ENCODE results near the gene IL1RAPL2. TPM values are rescaled to one million over a fixed set of nuclear protein-coding genes. Genes with fewer than 3 reads are reported as not detected.

IL1RAPL2 gene
- total RNA-seq, 1 experiment from 2014 or later: not detected

DNA sequence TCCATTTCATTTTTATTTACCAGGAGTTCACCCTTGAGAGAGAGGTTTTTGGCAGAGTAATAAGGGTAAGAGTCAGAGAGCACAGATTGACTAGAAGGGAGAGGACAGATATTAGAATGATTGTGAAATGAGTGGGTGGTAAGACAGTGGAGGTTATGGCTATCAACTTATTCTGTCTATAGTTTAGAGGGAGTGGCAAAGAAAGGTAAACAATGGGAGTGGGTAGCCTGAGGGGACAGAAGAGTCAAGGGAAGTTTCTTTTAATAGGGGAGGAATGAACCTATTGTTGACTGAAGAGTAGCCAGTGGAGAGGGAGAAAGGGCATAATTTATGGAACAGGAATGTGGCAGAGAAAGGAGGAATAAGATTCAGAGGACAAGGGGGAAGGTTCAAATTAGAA is 1069.8 kb downstream of the IL1RAPL2 start:
- DNase-seq (ENCODE audit: low read depth, low spot score) (no peak), ATAC-seq (no peak)
- POLR2A ChIA-PET: no interaction called here
- Histone ChIP-seq H3K4me3 (ENCODE audit: low read depth in 2 of 2, low read length in 2 of 2) (no peak overlapping the region), H3K27me3 (ENCODE audit: control insufficient read depth, insufficient read depth, low read length) (no peaks in the 10 kb centered on the region), H3K27ac (ENCODE audit: low read length) (no peak overlapping the region), H3K9me3 (ENCODE audit: control insufficient read depth, insufficient read depth, low read depth, low read length) (no peaks in the 10 kb centered on the region), H3K4me1 (ENCODE audit: control insufficient read depth, insufficient read depth, low read length) (no peaks in the 10 kb centered on the region), H3K36me3 (ENCODE audit: control insufficient read depth, insufficient read depth, low read length) (no peaks in the 10 kb centered on the region)
- intact Hi-C loops (cut with micrococcal nuclease; ENCODE audit: unreplicated experiment): no loop called here
- in situ Hi-C loops (cut with HindIII; ENCODE audit: low pct_unique_long_range_greater_than_20kb, low sequenced_read_pairs): no loop called here
- CTCF ChIA-PET: no interaction called here
- TF ChIP-seq TCF7L2 (IDR thresholded peaks at IDR 0.05; ENCODE audit: low read depth, low read length): no peak
- no TSS peak for BruUV-seq (replicated peaks)

DNA sequence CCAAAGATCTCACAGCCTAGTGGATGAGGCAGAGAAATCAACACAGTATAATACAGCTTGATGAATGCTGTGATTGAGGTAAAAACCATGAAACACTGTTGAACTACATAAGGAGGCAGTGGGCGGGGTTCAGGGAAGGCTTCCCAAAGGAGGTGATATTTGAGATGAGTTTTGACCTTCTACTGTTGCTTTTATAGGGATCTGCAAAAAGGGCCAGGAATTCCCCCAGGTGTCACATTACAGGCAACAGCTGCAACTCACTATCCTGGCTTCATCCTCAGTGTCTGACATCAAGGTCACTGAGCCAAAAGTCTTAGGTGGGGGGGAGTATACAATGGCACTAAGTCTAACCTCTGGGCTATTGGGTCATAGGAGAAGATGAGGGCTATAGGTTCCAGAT is 1070.7 kb downstream of the IL1RAPL2 start:
- intact Hi-C loops (cut with micrococcal nuclease; ENCODE audit: unreplicated experiment) (no loop called here), in situ Hi-C loops (cut with HindIII; ENCODE audit: low pct_unique_long_range_greater_than_20kb, low sequenced_read_pairs) (no loop called here)
- POLR2A ChIA-PET: no interaction called here
- no peak overlapping the region for H3K4me3 ChIP-seq (ENCODE audit: low read depth in 2 of 2, low read length in 2 of 2)
- ATAC-seq (no peak), DNase-seq (ENCODE audit: low read depth, low spot score) (no peak)
- no peaks in the 10 kb centered on the region for H3K36me3 ChIP-seq (ENCODE audit: control insufficient read depth, insufficient read depth, low read length)
- H3K27ac ChIP-seq (ENCODE audit: low read length): no peak overlapping the region
- TF ChIP-seq POLR2AphosphoS5 (IDR thresholded peaks at IDR 0.05; ENCODE audit: low read depth, low read length) (no peak), TCF7L2 (IDR thresholded peaks at IDR 0.05; ENCODE audit: low read depth, low read length) (no peak), SIN3A (IDR thresholded peaks at IDR 0.05; ENCODE audit: borderline replicate concordance, insufficient read depth, low read depth, low read length) (no peak), CTCF (IDR thresholded peaks at IDR 0.05) (no peak)
- TF ChIP-seq, protein P1, sequence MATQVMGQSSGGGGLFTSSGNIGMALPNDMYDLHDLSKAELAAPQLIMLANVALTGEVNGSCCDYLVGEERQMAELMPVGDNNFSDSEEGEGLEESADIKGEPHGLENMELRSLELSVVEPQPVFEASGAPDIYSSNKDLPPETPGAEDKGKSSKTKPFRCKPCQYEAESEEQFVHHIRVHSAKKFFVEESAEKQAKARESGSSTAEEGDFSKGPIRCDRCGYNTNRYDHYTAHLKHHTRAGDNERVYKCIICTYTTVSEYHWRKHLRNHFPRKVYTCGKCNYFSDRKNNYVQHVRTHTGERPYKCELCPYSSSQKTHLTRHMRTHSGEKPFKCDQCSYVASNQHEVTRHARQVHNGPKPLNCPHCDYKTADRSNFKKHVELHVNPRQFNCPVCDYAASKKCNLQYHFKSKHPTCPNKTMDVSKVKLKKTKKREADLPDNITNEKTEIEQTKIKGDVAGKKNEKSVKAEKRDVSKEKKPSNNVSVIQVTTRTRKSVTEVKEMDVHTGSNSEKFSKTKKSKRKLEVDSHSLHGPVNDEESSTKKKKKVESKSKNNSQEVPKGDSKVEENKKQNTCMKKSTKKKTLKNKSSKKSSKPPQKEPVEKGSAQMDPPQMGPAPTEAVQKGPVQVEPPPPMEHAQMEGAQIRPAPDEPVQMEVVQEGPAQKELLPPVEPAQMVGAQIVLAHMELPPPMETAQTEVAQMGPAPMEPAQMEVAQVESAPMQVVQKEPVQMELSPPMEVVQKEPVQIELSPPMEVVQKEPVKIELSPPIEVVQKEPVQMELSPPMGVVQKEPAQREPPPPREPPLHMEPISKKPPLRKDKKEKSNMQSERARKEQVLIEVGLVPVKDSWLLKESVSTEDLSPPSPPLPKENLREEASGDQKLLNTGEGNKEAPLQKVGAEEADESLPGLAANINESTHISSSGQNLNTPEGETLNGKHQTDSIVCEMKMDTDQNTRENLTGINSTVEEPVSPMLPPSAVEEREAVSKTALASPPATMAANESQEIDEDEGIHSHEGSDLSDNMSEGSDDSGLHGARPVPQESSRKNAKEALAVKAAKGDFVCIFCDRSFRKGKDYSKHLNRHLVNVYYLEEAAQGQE (IDR thresholded peaks at IDR 0.05; ENCODE audit: insufficient read depth in 1 of 2, low read depth in 2 of 2, low read length in 1 of 2): no peak
- no peaks in the 10 kb centered on the region for H3K9me3 ChIP-seq (ENCODE audit: control insufficient read depth, insufficient read depth, low read depth, low read length)
- H3K27me3 ChIP-seq (ENCODE audit: control insufficient read depth, insufficient read depth, low read length): no peaks in the 10 kb centered on the region
- H3K4me1 ChIP-seq (ENCODE audit: control insufficient read depth, insufficient read depth, low read length): no peaks in the 10 kb centered on the region
- CTCF ChIA-PET: no interaction called here
- BruUV-seq (replicated peaks): no TSS peak

DNA sequence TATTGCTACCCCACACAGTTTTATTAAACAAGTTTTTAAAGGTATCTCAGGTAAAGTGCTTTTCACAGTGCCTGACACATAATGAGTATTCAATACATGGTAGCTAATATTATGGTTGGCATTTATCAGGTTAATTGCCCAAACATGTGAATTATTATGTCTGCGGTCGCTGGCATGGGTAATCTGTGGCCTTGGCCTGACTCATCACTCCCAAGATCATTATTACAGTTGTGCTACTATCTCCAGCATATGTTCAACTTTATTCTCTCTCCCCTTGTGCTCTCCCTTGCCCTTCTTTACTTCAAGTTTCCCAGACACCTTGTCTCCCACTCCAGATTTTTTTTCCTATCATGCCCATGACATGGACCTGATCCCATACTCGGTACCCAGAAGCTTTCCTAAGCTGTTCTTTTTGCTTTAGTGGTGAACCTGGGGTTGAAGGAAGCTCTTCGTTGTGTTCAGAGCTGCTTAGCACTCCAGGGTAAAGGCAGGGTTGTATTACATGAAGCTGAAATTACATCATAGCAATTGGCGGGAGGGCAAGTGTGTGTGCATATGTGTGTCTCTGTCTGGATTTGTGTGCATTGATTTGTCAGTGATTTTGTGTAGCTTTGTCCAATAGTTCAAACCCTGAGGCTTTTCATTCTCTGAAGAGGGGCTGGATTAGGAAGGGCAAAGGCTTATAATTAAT is 1079.8 kb downstream of the IL1RAPL2 start:
- intact Hi-C loops (cut with micrococcal nuclease; ENCODE audit: unreplicated experiment) (no loop called here), in situ Hi-C loops (cut with HindIII; ENCODE audit: low pct_unique_long_range_greater_than_20kb, low sequenced_read_pairs) (no loop called here)
- Histone ChIP-seq H3K4me1 (ENCODE audit: control insufficient read depth, insufficient read depth, low read length) (no peaks in the 10 kb centered on the region), H3K27ac (ENCODE audit: low read length) (no peak overlapping the region), H3K27me3 (ENCODE audit: control insufficient read depth, insufficient read depth, low read length) (no peaks in the 10 kb centered on the region), H3K4me3 (ENCODE audit: low read depth in 2 of 2, low read length in 2 of 2) (no peak overlapping the region), H3K9me3 (ENCODE audit: control insufficient read depth, insufficient read depth, low read depth, low read length) (no peaks in the 10 kb centered on the region), H3K36me3 (ENCODE audit: control insufficient read depth, insufficient read depth, low read length) (no peaks in the 10 kb centered on the region)
- no TSS peak for BruUV-seq (replicated peaks)
- POLR2A ChIA-PET: no interaction called here
- ATAC-seq (no peak), DNase-seq (ENCODE audit: low read depth, low spot score) (no peak)
- TF ChIP-seq SIN3A (IDR thresholded peaks at IDR 0.05; ENCODE audit: borderline replicate concordance, insufficient read depth, low read depth, low read length) (no peak), TCF7L2 (IDR thresholded peaks at IDR 0.05; ENCODE audit: low read depth, low read length) (no peak), CTCF (IDR thresholded peaks at IDR 0.05) (no peak), POLR2AphosphoS5 (IDR thresholded peaks at IDR 0.05; ENCODE audit: low read depth, low read length) (no peak)
- TF ChIP-seq, protein P1 (IDR thresholded peaks at IDR 0.05; ENCODE audit: insufficient read depth in 1 of 2, low read depth in 2 of 2, low read length in 1 of 2): no peak
- CTCF ChIA-PET: no interaction called here
